K562 (cell line): ENCODE data around the gene SNX9. TPM values are rescaled to one million over a fixed set of nuclear protein-coding genes. Genes with fewer than 3 reads are reported as not detected.
A peak's percentile ranks its signal among the peaks of the same experiment; 100 is the strongest.

Experiments
- DPF2 ChIP-seq: fragments of 450-650 bp; IDR thresholded peaks from 2 replicates; pipeline ENCODE4 v1.6.1; 2016
- HIVEP1 ChIP-seq: fragments of 250-450 bp; sonication (Bioruptor Pico); IDR thresholded peaks from 2 replicates; pipeline ENCODE4 v1.4.0; 2020; ENCODE audit warnings: mild to moderate bottlenecking
- KAT7 ChIP-seq: sonication (generic); formaldehyde crosslinking; IDR thresholded peaks from 2 replicates; pipeline ENCODE4 v1.8.0; 2022; ENCODE audit warnings: missing genetic modification reagents, mild to moderate bottlenecking, borderline replicate concordance
- NELFE ChIP-seq: IDR thresholded peaks from 2 replicates; pipeline ENCODE4 v1.6.1; 2011; ENCODE audit warnings: mild to moderate bottlenecking; ENCODE audit not compliant: insufficient read depth, insufficient read length
- NEUROD1 ChIP-seq: fragments of 150-350 bp; IDR thresholded peaks from 2 replicates; pipeline ENCODE4 v1.6.1; 2014; ENCODE audit warnings: borderline replicate concordance, low read length, low read depth; ENCODE audit not compliant: partially characterized antibody
- SREBF1 ChIP-seq: fragments of 150-350 bp; IDR thresholded peaks from 2 replicates; pipeline ENCODE4 v1.6.1; 2014; ENCODE audit warnings: antibody characterized with exemption, low read depth, low read length, borderline replicate concordance
- ZNF785 ChIP-seq: fragments of 250-450 bp; sonication (Bioruptor Pico); IDR thresholded peaks from 2 replicates; pipeline ENCODE4 v1.4.0; 2020; ENCODE audit warnings: mild to moderate bottlenecking
- polyA plus RNA-seq, 8 experiments: library from polyadenylated mRNA; depleted of rRNA in 4 of 8; stranded (reverse) in 5 of 8; unstranded in 3 of 8; fragments of >200 nt; fragmentation: Nextera tagmentation in 2 of 8; fragmentation: Illumina TruSeq in 1 of 8; extraction: Ambion mirVana in 2 of 8; extraction: Trizol in 1 of 8; gene quantifications; 2 replicates each; pipeline versions ENCODE4 v1.2.1 to v1.2.3, GENCODE V29; 2011 to 2014; ENCODE audit warnings: inconsistent platforms in 1 of 8, missing spikeins in 1 of 8
- total RNA-seq, 7 experiments: library from RNA; depleted of rRNA in 6 of 7; stranded (reverse); fragments of >200 nt in 6 of 7; fragmentation: Illumina TruSeq in 2 of 7; extraction: Trizol in 2 of 7; gene quantifications; 2 replicates each; pipeline versions ENCODE4 v1.2.1 to v1.2.3, GENCODE V29; 2011 to 2021; ENCODE audit warnings: low replicate concordance in 1 of 7
- TF ChIP-seq, protein P1 (sequence below): sonication (generic); formaldehyde crosslinking; IDR thresholded peaks from 2 replicates; pipeline ENCODE4 v1.5.0; 2020; ENCODE audit warnings: missing genetic modification reagents
- TF ChIP-seq, protein P2 (sequence below): sonication (generic); formaldehyde crosslinking; IDR thresholded peaks from 2 replicates; pipeline ENCODE4 v1.8.0; 2023; ENCODE audit warnings: missing genetic modification reagents, mild to moderate bottlenecking, borderline replicate concordance
- TF ChIP-seq, protein P3 (sequence below): sonication (generic); formaldehyde crosslinking; IDR thresholded peaks from 2 replicates; pipeline ENCODE4 v1.4.0; 2020; ENCODE audit warnings: mild to moderate bottlenecking, missing genetic modification reagents
- TF ChIP-seq, protein P4 (sequence below): fragments of 250-450 bp; sonication (Bioruptor Pico); IDR thresholded peaks from 2 replicates; pipeline ENCODE4 v1.8.0; 2021; ENCODE audit warnings: moderate library complexity, mild to moderate bottlenecking, inconsistent platforms
- TF ChIP-seq, protein P5 (sequence below): sonication (generic); formaldehyde crosslinking; IDR thresholded peaks from 2 replicates; pipeline ENCODE4 v1.8.1; 2023; ENCODE audit warnings: mild to moderate bottlenecking, missing genetic modification reagents
- TF ChIP-seq, protein P6 (sequence below), 3 experiments: fragments of 200-800 bp in 1 of 3; sonication (Bioruptor generic) in 1 of 3; sonication (generic) in 1 of 3; formaldehyde crosslinking in 1 of 3; IDR thresholded peaks; 2 replicates each; pipeline versions ENCODE4 v1.6.1 to v1.8.0; 2016 to 2022; ENCODE audit warnings: mild to moderate bottlenecking in 2 of 3, missing compliant biosample characterization in 2 of 3, missing genetic modification characterization in 2 of 3, missing genetic modification reagents in 1 of 3

Gene SNX9
- total and polyA plus RNA-seq, 9 of the 15 experiments (the other 6 are each of a cell fraction or from before 2014, with no cell fraction given), result 6.0 to 81.7 (median 57.1) TPM

DNA sequence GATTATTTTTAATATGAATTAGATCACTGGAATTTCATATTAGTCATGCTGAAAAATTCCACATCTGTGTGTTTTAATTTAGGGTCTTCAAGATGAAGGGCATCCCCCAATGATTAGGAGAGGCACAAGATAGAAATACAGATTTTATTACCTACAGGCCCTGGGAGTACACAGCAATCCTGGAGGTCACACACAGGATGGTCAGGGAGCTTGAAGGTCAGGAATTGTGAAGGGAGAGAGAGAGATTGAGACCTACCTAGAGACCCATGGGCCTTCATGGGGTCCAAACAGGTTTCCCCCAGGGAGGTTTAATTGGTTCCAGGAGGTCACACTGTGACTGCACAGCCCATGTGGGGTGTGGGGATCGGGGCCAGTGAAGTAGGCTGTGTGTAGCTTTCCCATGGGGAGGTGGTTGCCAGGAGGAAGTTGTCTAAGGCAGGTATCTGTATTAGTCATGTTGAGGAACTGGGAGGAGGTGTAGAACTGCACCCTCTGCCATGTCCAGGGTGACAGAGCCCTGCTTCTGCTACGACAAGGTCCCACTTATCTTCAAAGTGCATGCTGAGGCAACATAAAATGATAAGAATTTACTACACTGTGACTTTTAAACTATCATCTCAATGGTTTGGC is 18.3 kb downstream of the SNX9 start (continued):
- TF ChIP-seq, protein P1, sequence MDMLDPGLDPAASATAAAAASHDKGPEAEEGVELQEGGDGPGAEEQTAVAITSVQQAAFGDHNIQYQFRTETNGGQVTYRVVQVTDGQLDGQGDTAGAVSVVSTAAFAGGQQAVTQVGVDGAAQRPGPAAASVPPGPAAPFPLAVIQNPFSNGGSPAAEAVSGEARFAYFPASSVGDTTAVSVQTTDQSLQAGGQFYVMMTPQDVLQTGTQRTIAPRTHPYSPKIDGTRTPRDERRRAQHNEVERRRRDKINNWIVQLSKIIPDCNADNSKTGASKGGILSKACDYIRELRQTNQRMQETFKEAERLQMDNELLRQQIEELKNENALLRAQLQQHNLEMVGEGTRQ, result no peak
- no peak; the same call in 1 of the 2 replicates for TF ChIP-seq KAT7 (CRISPR knock-in tag)
- TF ChIP-seq, protein P2, sequence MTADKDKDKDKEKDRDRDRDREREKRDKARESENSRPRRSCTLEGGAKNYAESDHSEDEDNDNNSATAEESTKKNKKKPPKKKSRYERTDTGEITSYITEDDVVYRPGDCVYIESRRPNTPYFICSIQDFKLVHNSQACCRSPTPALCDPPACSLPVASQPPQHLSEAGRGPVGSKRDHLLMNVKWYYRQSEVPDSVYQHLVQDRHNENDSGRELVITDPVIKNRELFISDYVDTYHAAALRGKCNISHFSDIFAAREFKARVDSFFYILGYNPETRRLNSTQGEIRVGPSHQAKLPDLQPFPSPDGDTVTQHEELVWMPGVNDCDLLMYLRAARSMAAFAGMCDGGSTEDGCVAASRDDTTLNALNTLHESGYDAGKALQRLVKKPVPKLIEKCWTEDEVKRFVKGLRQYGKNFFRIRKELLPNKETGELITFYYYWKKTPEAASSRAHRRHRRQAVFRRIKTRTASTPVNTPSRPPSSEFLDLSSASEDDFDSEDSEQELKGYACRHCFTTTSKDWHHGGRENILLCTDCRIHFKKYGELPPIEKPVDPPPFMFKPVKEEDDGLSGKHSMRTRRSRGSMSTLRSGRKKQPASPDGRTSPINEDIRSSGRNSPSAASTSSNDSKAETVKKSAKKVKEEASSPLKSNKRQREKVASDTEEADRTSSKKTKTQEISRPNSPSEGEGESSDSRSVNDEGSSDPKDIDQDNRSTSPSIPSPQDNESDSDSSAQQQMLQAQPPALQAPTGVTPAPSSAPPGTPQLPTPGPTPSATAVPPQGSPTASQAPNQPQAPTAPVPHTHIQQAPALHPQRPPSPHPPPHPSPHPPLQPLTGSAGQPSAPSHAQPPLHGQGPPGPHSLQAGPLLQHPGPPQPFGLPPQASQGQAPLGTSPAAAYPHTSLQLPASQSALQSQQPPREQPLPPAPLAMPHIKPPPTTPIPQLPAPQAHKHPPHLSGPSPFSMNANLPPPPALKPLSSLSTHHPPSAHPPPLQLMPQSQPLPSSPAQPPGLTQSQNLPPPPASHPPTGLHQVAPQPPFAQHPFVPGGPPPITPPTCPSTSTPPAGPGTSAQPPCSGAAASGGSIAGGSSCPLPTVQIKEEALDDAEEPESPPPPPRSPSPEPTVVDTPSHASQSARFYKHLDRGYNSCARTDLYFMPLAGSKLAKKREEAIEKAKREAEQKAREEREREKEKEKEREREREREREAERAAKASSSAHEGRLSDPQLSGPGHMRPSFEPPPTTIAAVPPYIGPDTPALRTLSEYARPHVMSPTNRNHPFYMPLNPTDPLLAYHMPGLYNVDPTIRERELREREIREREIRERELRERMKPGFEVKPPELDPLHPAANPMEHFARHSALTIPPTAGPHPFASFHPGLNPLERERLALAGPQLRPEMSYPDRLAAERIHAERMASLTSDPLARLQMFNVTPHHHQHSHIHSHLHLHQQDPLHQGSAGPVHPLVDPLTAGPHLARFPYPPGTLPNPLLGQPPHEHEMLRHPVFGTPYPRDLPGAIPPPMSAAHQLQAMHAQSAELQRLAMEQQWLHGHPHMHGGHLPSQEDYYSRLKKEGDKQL (CRISPR knock-in tag), result no peak
- no peak for TF ChIP-seq SREBF1
- TF ChIP-seq HIVEP1 (CRISPR knock-in tag), result no peak
- TF ChIP-seq, protein P3, sequence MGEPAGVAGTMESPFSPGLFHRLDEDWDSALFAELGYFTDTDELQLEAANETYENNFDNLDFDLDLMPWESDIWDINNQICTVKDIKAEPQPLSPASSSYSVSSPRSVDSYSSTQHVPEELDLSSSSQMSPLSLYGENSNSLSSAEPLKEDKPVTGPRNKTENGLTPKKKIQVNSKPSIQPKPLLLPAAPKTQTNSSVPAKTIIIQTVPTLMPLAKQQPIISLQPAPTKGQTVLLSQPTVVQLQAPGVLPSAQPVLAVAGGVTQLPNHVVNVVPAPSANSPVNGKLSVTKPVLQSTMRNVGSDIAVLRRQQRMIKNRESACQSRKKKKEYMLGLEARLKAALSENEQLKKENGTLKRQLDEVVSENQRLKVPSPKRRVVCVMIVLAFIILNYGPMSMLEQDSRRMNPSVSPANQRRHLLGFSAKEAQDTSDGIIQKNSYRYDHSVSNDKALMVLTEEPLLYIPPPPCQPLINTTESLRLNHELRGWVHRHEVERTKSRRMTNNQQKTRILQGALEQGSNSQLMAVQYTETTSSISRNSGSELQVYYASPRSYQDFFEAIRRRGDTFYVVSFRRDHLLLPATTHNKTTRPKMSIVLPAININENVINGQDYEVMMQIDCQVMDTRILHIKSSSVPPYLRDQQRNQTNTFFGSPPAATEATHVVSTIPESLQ (CRISPR knock-in tag), result no peak
- TF ChIP-seq, protein P4, sequence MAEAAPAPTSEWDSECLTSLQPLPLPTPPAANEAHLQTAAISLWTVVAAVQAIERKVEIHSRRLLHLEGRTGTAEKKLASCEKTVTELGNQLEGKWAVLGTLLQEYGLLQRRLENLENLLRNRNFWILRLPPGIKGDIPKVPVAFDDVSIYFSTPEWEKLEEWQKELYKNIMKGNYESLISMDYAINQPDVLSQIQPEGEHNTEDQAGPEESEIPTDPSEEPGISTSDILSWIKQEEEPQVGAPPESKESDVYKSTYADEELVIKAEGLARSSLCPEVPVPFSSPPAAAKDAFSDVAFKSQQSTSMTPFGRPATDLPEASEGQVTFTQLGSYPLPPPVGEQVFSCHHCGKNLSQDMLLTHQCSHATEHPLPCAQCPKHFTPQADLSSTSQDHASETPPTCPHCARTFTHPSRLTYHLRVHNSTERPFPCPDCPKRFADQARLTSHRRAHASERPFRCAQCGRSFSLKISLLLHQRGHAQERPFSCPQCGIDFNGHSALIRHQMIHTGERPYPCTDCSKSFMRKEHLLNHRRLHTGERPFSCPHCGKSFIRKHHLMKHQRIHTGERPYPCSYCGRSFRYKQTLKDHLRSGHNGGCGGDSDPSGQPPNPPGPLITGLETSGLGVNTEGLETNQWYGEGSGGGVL (CRISPR knock-in tag), result no peak
- no peak for TF ChIP-seq NELFE
- TF ChIP-seq, protein P5, sequence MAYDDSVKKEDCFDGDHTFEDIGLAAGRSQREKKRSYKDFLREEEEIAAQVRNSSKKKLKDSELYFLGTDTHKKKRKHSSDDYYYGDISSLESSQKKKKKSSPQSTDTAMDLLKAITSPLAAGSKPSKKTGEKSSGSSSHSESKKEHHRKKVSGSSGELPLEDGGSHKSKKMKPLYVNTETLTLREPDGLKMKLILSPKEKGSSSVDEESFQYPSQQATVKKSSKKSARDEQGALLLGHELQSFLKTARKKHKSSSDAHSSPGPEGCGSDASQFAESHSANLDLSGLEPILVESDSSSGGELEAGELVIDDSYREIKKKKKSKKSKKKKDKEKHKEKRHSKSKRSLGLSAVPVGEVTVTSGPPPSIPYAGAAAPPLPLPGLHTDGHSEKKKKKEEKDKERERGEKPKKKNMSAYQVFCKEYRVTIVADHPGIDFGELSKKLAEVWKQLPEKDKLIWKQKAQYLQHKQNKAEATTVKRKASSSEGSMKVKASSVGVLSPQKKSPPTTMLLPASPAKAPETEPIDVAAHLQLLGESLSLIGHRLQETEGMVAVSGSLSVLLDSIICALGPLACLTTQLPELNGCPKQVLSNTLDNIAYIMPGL, result no peak
- TF ChIP-seq ZNF785 (CRISPR knock-in tag), result no peak
- TF ChIP-seq NEUROD1, result no peak
- TF ChIP-seq, protein P6, sequence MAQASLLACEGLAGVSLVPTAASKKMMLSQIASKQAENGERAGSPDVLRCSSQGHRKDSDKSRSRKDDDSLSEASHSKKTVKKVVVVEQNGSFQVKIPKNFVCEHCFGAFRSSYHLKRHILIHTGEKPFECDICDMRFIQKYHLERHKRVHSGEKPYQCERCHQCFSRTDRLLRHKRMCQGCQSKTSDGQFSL (CRISPR knock-in tag; IDR thresholded peaks at IDR 0.05), result no peak
- TF ChIP-seq, protein P6 (tag; IDR thresholded peaks at IDR 0.05), result no peak
- peak; percentile 76 for TF ChIP-seq DPF2
